Testis (tissue), 3 donors: Measurements from ENCODE around the gene INTS3. TPM values are rescaled to one million over a fixed set of nuclear protein-coding genes. Genes with fewer than 3 reads are reported as not detected.

Experiments used
- DNase-seq: peaks from one replicate; pipeline ENCODE4 v3.0.0-alpha.2; 2019
- H3K27ac ChIP-seq, 2 donors: fragments of 200-600 bp; sonication (generic); one replicate each; pipeline ENCODE4 v1.5.1; 2019
- H3K27me3 ChIP-seq: fragments of 200-600 bp; sonication (generic); one replicate; pipeline ENCODE4 v1.5.1; 2019
- H3K36me3 ChIP-seq: fragments of 200-600 bp; sonication (generic); one replicate; pipeline ENCODE4 v1.5.1; 2017; ENCODE audit warnings: low read depth; ENCODE audit errors: missing control alignments
- H3K4me1 ChIP-seq: fragments of 200-600 bp; sonication (generic); one replicate; pipeline ENCODE4 v1.5.1; 2019
- H3K4me3 ChIP-seq, 2 donors: fragments of 200-600 bp; sonication (generic); one replicate each; pipeline ENCODE4 v1.5.1; 2017 to 2019
- H3K9me3 ChIP-seq: fragments of 200-600 bp; sonication (generic); one replicate; pipeline ENCODE4 v1.5.1; 2017
- CTCF ChIP-seq, 3 experiments: fragments of 450-650 bp in 2 of 3; fragments of 200-600 bp in 1 of 3; sonication (generic) in 1 of 3; IDR thresholded peaks; one replicate each; pipeline ENCODE4 v1.5.1; 2016 to 2019; ENCODE audit warnings: antibody characterized with exemption in 3 of 3, mild to moderate bottlenecking in 2 of 3, moderate library complexity in 1 of 3
- POLR2A ChIP-seq: fragments of 450-650 bp; IDR thresholded peaks from one replicate; pipeline ENCODE4 v1.6.1; 2017; ENCODE audit warnings: antibody characterized with exemption, mild to moderate bottlenecking, moderate library complexity
- WGBS, 2 donors: methylation state at CpG; one replicate each; pipeline ENCODE4 v1.1.5; 2018; 5-methylcytosine and 5-hydroxymethylcytosine counted together
- intact Hi-C: fragments of 100-400 bp; cut with DNase I; formaldehyde crosslinking; loops from one replicate; pipeline ENCODE4 v1.15.1; 2023; ENCODE audit warnings: low total_unique reads
- polyA plus RNA-seq: library from polyadenylated mRNA; stranded (reverse); fragments of 350-450 nt; fragmentation: Illumina TruSeq; extraction: RNeasy Lipid Tissue Mini Kit (QIAGEN cat#74804); gene quantifications from one replicate; pipeline ENCODE4 v1.2.3, GENCODE V29; 2014; ENCODE audit warnings: low read depth, low replicate concordance; ENCODE audit not compliant: insufficient read depth
- total RNA-seq, 2 donors: library from RNA; depleted of rRNA; stranded (reverse); fragments of >200 nt; gene quantifications; one replicate each; pipeline ENCODE4 v1.2.3, GENCODE V29; 2016

The INTS3 gene
- total and polyA plus RNA-seq, 3 donors from 2014 or later: 66.1 to 121 (median 113) TPM

GRCh38 chr1:153804112-153804511, 76.3 kb downstream of the INTS3 start:
- H3K4me1 ChIP-seq: no peaks in the 10 kb centered on the region
- 56 to 83% methylated on average over 2 of the region's 2 CpGs for WGBS, 2 donors
- H3K27me3 ChIP-seq: no peaks in the 10 kb centered on the region
- TF ChIP-seq POLR2A (no peak), CTCF (IDR thresholded peaks at IDR 0.05) (no peak)
- no peaks in the 10 kb centered on the region for H3K36me3 ChIP-seq
- H3K27ac ChIP-seq: no peak overlapping the region
- no peak overlapping the region for H3K4me3 ChIP-seq
- intact Hi-C loops: no loop called here
- H3K9me3 ChIP-seq: no peaks in the 10 kb centered on the region
- no peak for DNase-seq

- H3K9me3 ChIP-seq: no peaks in the 10 kb centered on the region
- TF ChIP-seq POLR2A (no peak), CTCF (IDR thresholded peaks at IDR 0.05) (no peak)
- DNase-seq: peak; percentile 48
- no peaks in the 10 kb centered on the region for H3K36me3 ChIP-seq
- no peaks in the 10 kb centered on the region for H3K27me3 ChIP-seq
- 66 to 67% methylated on average over 5 of the region's 5 CpGs for WGBS, 2 donors
- H3K27ac ChIP-seq: no peak overlapping the region
- H3K4me1 ChIP-seq: no peaks in the 10 kb centered on the region
- intact Hi-C loops: no loop called here
- no peak overlapping the region for H3K4me3 ChIP-seq
These were observed 77.3 kb downstream of the INTS3 start for GRCh38 chr1:153805042-153805745.

- peak; percentile 8 for DNase-seq
- TF ChIP-seq CTCF (IDR thresholded peaks at IDR 0.05) (no peak), POLR2A (no peak)
- no peaks in the 10 kb centered on the region for H3K27me3 ChIP-seq
- intact Hi-C loops: no loop called here
- 82 to 87% methylated on average over 11 of the region's 11 CpGs for WGBS, 2 donors
- no peaks in the 10 kb centered on the region for H3K4me1 ChIP-seq
- H3K27ac ChIP-seq: no peak overlapping the region
- H3K9me3 ChIP-seq: no peaks in the 10 kb centered on the region
- no peak overlapping the region for H3K4me3 ChIP-seq
- H3K36me3 ChIP-seq: no peaks in the 10 kb centered on the region
These were observed 78.3 kb downstream of the INTS3 start for GRCh38 chr1:153805886-153806719.

- intact Hi-C loops: no loop called here
- H3K27me3 ChIP-seq: no peaks in the 10 kb centered on the region
- 78 to 88% methylated on average over 13 of the region's 13 CpGs for WGBS, 2 donors
These were observed 88.5 kb downstream of the INTS3 start for GRCh38 chr1:153816283-153816889.

GRCh38 chr1:153818876-153819275, 91.0 kb downstream of the INTS3 start:
- Histone ChIP-seq H3K4me3 (no peak overlapping the region), H3K27me3 (no peaks in the 10 kb centered on the region), H3K27ac (no peak overlapping the region), H3K36me3 (no peaks in the 10 kb centered on the region), H3K9me3 (no peaks in the 10 kb centered on the region), H3K4me1 (no peaks in the 10 kb centered on the region)
- intact Hi-C loops: no loop called here
- 56 to 58% methylated on average over 2 of the region's 2 CpGs for WGBS, 2 donors
- TF ChIP-seq CTCF (IDR thresholded peaks at IDR 0.05) (no peak), POLR2A (no peak)
- DNase-seq: peak; percentile 74

More at GRCh38 chr1:153816283-153816889, 88.5 kb downstream of the INTS3 start:
- DNase-seq: no peak
- no peaks in the 10 kb centered on the region for H3K36me3 ChIP-seq
- no peaks in the 10 kb centered on the region for H3K9me3 ChIP-seq
- no peaks in the 10 kb centered on the region for H3K4me1 ChIP-seq
- TF ChIP-seq POLR2A: no peak
- no peak overlapping the region for H3K4me3 ChIP-seq
- no peak overlapping the region for H3K27ac ChIP-seq
